IMR-90 (cell line): Measurements from ENCODE around the gene KANSL1L. TPM values are rescaled to one million over a fixed set of nuclear protein-coding genes. Genes with fewer than 3 reads are reported as not detected.

ENCODE experiments used
- ATAC-seq: fragments of 200-7000 bp; cut with Tn5 transposase; 2 replicates; pipeline ENCODE4 v1.9.1; 2020; ENCODE audit warnings: low read depth, mild to moderate bottlenecking, moderate library complexity
- BruUV-seq: library from RNA; stranded (reverse); fragments of 400-500 nt; replicated peaks from 2 replicates; lab custom pipeline; 2021; lab: Mats Ljungman, UMichigan
- CTCF ChIA-PET: fragments of 300-600 bp; formaldehyde crosslinking; extraction: SDS; loops from one replicate; lab custom pipeline; 2021; ENCODE audit warnings: antibody characterized with exemption; lab: Yijun Ruan, JAX
- POLR2A ChIA-PET: fragments of 300-600 bp; sonication (Branson Sonifier 250); formaldehyde crosslinking; loops from one replicate; lab custom pipeline; 2022; ENCODE audit warnings: antibody characterized with exemption; ENCODE audit not compliant: unreplicated experiment; lab: Charles Lee
- DNase-seq: peaks from one replicate; pipeline ENCODE4 v3.0.0; 2013
- H2AFZ ChIP-seq: replicated peaks from 2 replicates; pipeline ENCODE3; 2013; ENCODE audit warnings: low read length, mild to moderate bottlenecking; ENCODE audit not compliant: poor library complexity
- H2AK5ac ChIP-seq: 2 replicates; pipeline ENCODE4 v1.6.1; 2013; ENCODE audit warnings: low read depth, low read length, inconsistent platforms
- H2AK9ac ChIP-seq: replicated peaks from 2 replicates; pipeline ENCODE3; 2013; ENCODE audit warnings: mild to moderate bottlenecking, low read depth, low read length, moderate library complexity; ENCODE audit not compliant: poor library complexity
- H2BK120ac ChIP-seq: 2 replicates; pipeline ENCODE4 v1.6.1; 2013; ENCODE audit warnings: low read depth, low read length, inconsistent platforms
- H2BK15ac ChIP-seq: 3 replicates; pipeline ENCODE4 v1.6.1; 2013; ENCODE audit warnings: low read depth, low read length, inconsistent platforms
- H2BK20ac ChIP-seq: 2 replicates; pipeline ENCODE4 v1.6.1; 2013; ENCODE audit warnings: low read depth, mild to moderate bottlenecking, inconsistent platforms, low read length, moderate library complexity
- H2BK5ac ChIP-seq: 2 replicates; pipeline ENCODE4 v1.6.1; 2013; ENCODE audit warnings: mild to moderate bottlenecking, low read depth, low read length, inconsistent platforms; ENCODE audit not compliant: poor library complexity, severe bottlenecking
- H3K14ac ChIP-seq: replicated peaks from 2 replicates; pipeline ENCODE4 v1.6.1; 2013; ENCODE audit warnings: low read depth, low read length, inconsistent platforms
- H3K18ac ChIP-seq: 2 replicates; pipeline ENCODE4 v1.6.1; 2013; ENCODE audit warnings: low read depth, low read length, control low read depth
- H3K23ac ChIP-seq: 2 replicates; pipeline ENCODE4 v1.6.1; 2013; ENCODE audit warnings: low read depth, low read length, inconsistent platforms
- H3K27ac ChIP-seq: 2 replicates; pipeline ENCODE4 v1.5.1; 2013; ENCODE audit warnings: mild to moderate bottlenecking, control low read depth, low read length; ENCODE audit not compliant: insufficient read depth
- H3K27me3 ChIP-seq: 2 replicates; pipeline ENCODE4 v1.6.1; 2013; ENCODE audit warnings: low read length; ENCODE audit not compliant: control insufficient read depth, insufficient read depth
- H3K36me3 ChIP-seq: 2 replicates; pipeline ENCODE4 v1.6.1; 2013; ENCODE audit warnings: low read length, mixed read lengths; ENCODE audit not compliant: control insufficient read depth, insufficient read depth
- H3K4ac ChIP-seq: 2 replicates; pipeline ENCODE4 v1.6.1; 2013; ENCODE audit warnings: low read depth, low read length, inconsistent platforms
- H3K4me1 ChIP-seq: 2 replicates; pipeline ENCODE4 v1.6.1; 2013; ENCODE audit warnings: low read length, mixed read lengths; ENCODE audit not compliant: control insufficient read depth, insufficient read depth
- H3K4me2 ChIP-seq: 2 replicates; pipeline ENCODE4 v1.6.1; 2013; ENCODE audit warnings: low read depth, mild to moderate bottlenecking, control low read depth, low read length, moderate library complexity
- H3K4me3 ChIP-seq: 2 replicates; pipeline ENCODE4 v1.5.1; 2013; ENCODE audit warnings: low read depth, mild to moderate bottlenecking, control low read depth, low read length, moderate library complexity; ENCODE audit not compliant: insufficient read depth
- H3K56ac ChIP-seq: 2 replicates; pipeline ENCODE4 v1.6.1; 2013; ENCODE audit warnings: low read length, inconsistent platforms; ENCODE audit not compliant: insufficient read depth; ENCODE audit errors: extremely low read depth
- H3K79me1 ChIP-seq, 2 experiments: 2 replicates each; pipeline ENCODE4 v1.6.1; 2013; ENCODE audit warnings: low read length in 2 of 2, inconsistent platforms in 1 of 2, low read depth in 1 of 2
- H3K9ac ChIP-seq: 2 replicates; pipeline ENCODE4 v1.6.1; 2013; ENCODE audit warnings: low read depth, low read length, control low read depth
- H3K9me1 ChIP-seq: 2 replicates; pipeline ENCODE4 v1.6.1; 2013; ENCODE audit warnings: low read length, inconsistent platforms; ENCODE audit not compliant: insufficient read depth
- H3K9me3 ChIP-seq: 2 replicates; pipeline ENCODE4 v1.6.1; 2013; ENCODE audit warnings: low read length; ENCODE audit not compliant: control insufficient read depth, insufficient read depth
- H4K20me1 ChIP-seq: 2 replicates; pipeline ENCODE4 v1.6.1; 2013; ENCODE audit warnings: low read length, inconsistent platforms; ENCODE audit not compliant: insufficient read depth
- H4K5ac ChIP-seq: 2 replicates; pipeline ENCODE4 v1.6.1; 2013; ENCODE audit warnings: mild to moderate bottlenecking, low read depth, low read length, control low read depth
- H4K8ac ChIP-seq, 2 experiments: 2 replicates each; pipeline ENCODE4 v1.6.1; 2013; ENCODE audit warnings: low read depth in 2 of 2, low read length in 2 of 2, control low read depth in 1 of 2, inconsistent platforms in 1 of 2
- H4K91ac ChIP-seq: 2 replicates; pipeline ENCODE4 v1.6.1; 2013; ENCODE audit warnings: low read depth, low read length, inconsistent platforms; ENCODE audit not compliant: insufficient read depth
- CHD1 ChIP-seq: IDR thresholded peaks from 2 replicates; pipeline ENCODE4 v1.6.1; 2012; ENCODE audit warnings: low read depth, low read length, improper control_type of control experiment
- RAD21 ChIP-seq: IDR thresholded peaks from 2 replicates; pipeline ENCODE4 v1.6.1; 2012; ENCODE audit warnings: low read length, improper control_type of control experiment
- SMC3 ChIP-seq: fragments of 150-350 bp; IDR thresholded peaks from 2 replicates; pipeline ENCODE4 v1.6.1; 2016; ENCODE audit warnings: low read depth, mild to moderate bottlenecking, antibody characterized with exemption, low read length, moderate library complexity
- WGBS, 2 experiments: methylation state at CpG; one replicate each; pipeline versions ENCODE4 v1.1.5 to v1.1.7; 2013; ENCODE audit warnings: missing lambda C conversion rate in 2 of 2; ENCODE audit not compliant: insufficient read length in 1 of 2; ENCODE audit errors: extremely low coverage in 2 of 2; 5-methylcytosine and 5-hydroxymethylcytosine counted together
- dilution Hi-C: fragments of 300-500 bp; cut with HindIII; formaldehyde crosslinking; loops from one replicate; pipeline ENCODE4 v1.14.3; 2018; ENCODE audit warnings: low sequenced_read_pairs; ENCODE audit not compliant: unreplicated experiment
- in situ Hi-C: fragments of 300-500 bp; cut with MboI; formaldehyde crosslinking; loops from 3 replicates; pipeline ENCODE4 v1.14.3; 2019; ENCODE audit warnings: low sequenced_read_pairs, inconsistent platforms, mixed read lengths
- intact Hi-C: fragments of 100-400 bp; cut with micrococcal nuclease; formaldehyde crosslinking; loops from 2 replicates; pipeline ENCODE4 v1.10.0; 2022
- polyA plus RNA-seq, 3 experiments: library from polyadenylated mRNA; depleted of rRNA; stranded (reverse); fragments of >200 nt; gene quantifications; 2 replicates each; pipeline ENCODE4 v1.2.3, GENCODE V29; 2012; ENCODE audit warnings: low replicate concordance in 1 of 3
- total RNA-seq: library from RNA; depleted of rRNA; stranded (reverse); fragments of >200 nt; gene quantifications from 2 replicates; pipeline ENCODE4 v1.2.3, GENCODE V29; 2012

The KANSL1L gene
- total and polyA plus RNA-seq, 2 of the 4 experiments (the other 2 are of a cell fraction), result 3.1 to 7.2 TPM

DNA sequence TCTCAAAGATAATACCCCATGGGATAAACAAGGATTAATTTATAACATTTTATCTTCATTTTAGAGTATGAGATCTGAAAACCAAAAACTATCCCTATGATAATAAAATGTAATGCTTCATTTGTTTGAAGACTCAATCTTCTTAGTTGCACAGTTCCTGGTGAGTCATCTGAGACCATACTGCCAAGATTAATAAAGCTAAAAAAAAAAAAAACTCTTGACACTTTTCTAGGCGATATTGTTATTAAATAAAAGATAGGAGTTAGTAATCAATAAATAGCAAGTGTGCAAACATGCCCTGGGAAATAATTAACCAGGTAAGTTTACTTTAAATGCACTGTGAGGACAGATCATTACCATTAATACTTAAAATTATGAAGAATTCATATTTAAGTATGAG is 84.9 kb downstream of the KANSL1L start:
- Histone ChIP-seq H3K27ac (no peak overlapping the region), H3K4ac (no peak overlapping the region), H3K9me3 (no peaks in the 10 kb centered on the region), H3K56ac (no peak overlapping the region), H2BK5ac (no peak overlapping the region), H3K9me1 (no peaks in the 10 kb centered on the region), H3K14ac (no peak overlapping the region), H3K4me1 (no peaks in the 10 kb centered on the region), H2AK5ac (no peak overlapping the region), H2AK9ac (no peak overlapping the region), H3K79me1 (no peaks in the 10 kb centered on the region), H3K36me3 (no peaks in the 10 kb centered on the region), H2AFZ (no peak overlapping the region), H3K4me2 (no peak overlapping the region), H3K9ac (no peak overlapping the region), H2BK20ac (no peak overlapping the region), H3K23ac (no peak overlapping the region), H4K8ac (no peak overlapping the region), H4K91ac (no peak overlapping the region), H3K4me3 (no peak overlapping the region), H3K27me3 (no peaks in the 10 kb centered on the region), H4K5ac (no peak overlapping the region), H2BK15ac (no peak overlapping the region), H4K20me1 (no peaks in the 10 kb centered on the region), H3K18ac (no peak overlapping the region), H2BK120ac (no peak overlapping the region)
- ATAC-seq (no peak), DNase-seq (peak; percentile 40)
- ChIA-PET CTCF (interaction anchor here (0.6 kb wide), 1 partner anchor 13 kb away, joined by 5 read pairs; no protein-coding TSS in a partner anchor), POLR2A (no interaction called here)
- TF ChIP-seq CHD1 (no peak), RAD21 (no peak), SMC3 (no peak)
- intact Hi-C loops (no loop called here), dilution Hi-C loops (no loop called here), in situ Hi-C loops (no loop called here)
- no CpG with 5 or more reads among the region's 1 CpG for WGBS, 2 experiments
- BruUV-seq, result no TSS peak
